Measurements from ENCODE around the gene TUBGCP5.
"Not testable (repeated sequence)": the region's sequence is repeated elsewhere in the genome, so short reads cannot be mapped to it uniquely, and the experiment has no call there.

TUBGCP5 gene

DNA sequence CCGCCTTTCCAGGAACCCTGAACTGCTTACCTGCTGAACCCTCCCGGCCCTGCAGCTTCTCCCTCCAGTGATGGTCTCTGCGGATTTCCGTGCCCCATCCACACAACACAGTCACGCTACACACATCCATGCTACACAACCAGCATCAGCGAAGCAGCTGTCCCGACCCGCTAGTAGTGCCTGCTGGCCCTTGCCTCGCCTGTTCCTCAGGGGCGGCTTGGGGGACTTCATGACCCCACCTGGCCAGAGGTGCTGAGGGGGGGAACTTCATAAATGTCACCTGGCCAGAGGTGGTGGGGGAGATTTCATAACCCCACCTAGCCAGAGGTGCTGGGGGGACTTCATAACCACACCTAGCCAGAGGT is 530 bp upstream of the TUBGCP5 start:
- DNase-seq: no peak

DNA sequence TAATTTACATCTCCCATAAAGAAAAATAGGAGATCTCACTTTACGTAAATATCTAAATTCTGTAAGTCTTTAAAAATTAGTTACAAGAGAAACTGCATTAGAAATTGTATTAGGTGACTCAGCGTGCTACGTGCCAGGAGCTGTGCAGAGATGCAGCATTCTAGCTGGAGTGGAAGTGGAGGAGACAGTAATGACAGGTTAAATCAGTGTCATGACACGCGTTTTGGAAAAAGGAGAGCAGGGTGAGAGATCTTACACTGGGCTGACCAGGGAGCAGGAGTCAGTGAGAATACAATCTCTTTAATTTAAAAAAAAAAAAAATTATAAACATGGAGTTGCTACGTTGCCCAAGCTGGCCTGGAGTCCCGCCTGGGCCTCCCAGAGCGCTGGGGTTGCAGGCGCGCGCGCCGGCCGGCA is 635 bp downstream of the TUBGCP5 start:
- no peak for DNase-seq

DNA sequence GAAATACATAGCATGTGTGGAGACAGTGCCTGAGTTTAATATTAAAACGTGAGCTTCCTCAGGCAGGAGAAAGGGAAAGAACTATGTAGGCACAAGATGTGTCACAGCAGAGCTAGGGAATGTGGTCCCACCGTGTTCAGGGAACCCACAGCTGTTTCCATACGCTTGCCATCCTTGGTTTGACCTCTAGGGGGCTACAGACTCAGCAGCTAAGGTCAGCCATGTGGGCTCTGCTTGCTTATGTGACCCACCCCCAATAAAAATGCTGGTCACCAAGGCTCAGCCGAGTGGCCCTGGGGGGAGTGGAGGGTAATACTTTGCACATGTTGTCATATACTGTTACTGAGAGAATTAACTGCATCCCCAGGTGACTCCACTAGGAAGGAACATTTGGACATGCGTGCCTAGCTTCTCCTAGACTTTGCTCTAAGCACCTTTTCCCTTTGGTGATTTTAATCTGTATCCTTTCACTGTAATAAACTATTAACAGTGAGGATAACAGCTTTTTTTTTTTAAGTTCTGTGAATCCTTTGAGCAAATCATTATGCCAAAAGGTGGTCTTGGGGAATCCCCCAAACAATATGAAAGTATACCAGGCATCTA is 3.3 kb downstream of the TUBGCP5 start:
- peak; percentile 65 for DNase-seq

- DNase-seq: no peak
These were observed 5.4 kb downstream of the TUBGCP5 start for GRCh38 chr15:23033979-23034378.

DNA sequence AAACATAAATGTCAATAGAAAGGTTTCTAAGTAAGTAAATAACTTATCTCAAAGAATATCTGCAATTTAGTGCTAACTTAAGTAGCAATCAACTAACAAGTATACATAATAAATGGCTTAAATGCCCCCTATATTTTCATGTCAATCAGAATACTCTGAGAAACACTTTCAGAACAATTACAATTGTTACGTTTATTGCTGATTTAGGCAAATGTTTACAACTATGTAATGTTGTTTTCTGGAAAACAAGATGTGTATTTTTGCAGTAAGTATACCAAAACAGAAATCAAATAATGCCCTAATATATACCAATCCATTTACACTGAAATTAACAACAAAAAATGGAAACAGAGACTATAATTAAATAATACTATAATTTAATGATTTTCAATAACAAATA is 13.2 kb downstream of the TUBGCP5 start:
- DNase-seq: no peak

- DNase-seq: no peak
These were observed 17.2 kb downstream of the TUBGCP5 start for GRCh38 chr15:23022156-23022555.

- DNase-seq: no peak
These were observed 24.9 kb downstream of the TUBGCP5 start for GRCh38 chr15:23014394-23015000.

- no peak for DNase-seq
These were observed 25.7 kb downstream of the TUBGCP5 start for GRCh38 chr15:23013681-23014080.

GRCh38 chr15:23012616-23013015 is 26.8 kb downstream of the TUBGCP5 start:
- not testable (repeated sequence) for DNase-seq

DNA sequence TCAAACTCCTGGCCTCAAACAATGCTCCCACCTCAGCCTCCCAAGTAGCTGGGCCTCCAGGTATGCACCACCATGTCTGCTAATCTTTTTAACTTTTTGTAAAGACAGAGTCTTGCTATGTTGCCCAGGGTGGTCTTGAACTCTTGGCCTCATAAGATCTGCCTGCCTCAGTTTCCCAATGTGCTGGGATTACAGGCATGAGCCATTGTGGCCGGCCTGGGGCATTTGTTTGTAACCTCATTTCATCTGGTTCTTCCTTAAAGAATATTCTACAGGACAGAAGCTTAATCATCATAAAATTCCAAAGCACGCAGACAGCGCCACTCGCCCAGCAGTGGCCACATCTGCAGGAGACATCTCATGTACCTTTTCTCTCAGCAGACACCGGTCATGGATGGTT is 35.6 kb downstream of the TUBGCP5 start:
- no peak for DNase-seq

DNA sequence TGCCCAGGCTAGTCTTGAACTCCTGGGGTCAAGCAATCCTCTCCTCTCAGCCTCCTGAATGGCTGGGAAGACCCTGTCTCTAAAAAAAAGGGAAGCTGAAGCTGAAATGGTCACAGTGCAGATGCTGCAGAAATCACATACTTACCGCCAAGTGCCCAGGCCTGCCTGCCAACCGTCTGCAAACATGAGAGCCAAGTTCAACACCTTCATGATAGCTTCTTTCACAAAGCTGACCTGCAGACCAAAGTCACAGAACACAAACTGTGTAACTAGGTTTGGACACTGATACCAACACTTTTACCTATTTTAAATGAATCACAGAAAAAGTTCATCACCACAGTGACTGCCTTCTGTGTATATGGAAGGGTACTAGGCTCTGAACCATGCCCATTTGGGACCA is 36.4 kb downstream of the TUBGCP5 start:
- no peak for DNase-seq

- no peak for DNase-seq
These were observed 43.6 kb downstream of the TUBGCP5 start for GRCh38 chr15:22995795-22996194.

- DNase-seq: no peak
These were observed 47.4 kb downstream of the TUBGCP5 start for GRCh38 chr15:22992024-22992326.

- no peak for DNase-seq
These were observed 49.5 kb downstream of the TUBGCP5 start for GRCh38 chr15:22989576-22990477.

DNA sequence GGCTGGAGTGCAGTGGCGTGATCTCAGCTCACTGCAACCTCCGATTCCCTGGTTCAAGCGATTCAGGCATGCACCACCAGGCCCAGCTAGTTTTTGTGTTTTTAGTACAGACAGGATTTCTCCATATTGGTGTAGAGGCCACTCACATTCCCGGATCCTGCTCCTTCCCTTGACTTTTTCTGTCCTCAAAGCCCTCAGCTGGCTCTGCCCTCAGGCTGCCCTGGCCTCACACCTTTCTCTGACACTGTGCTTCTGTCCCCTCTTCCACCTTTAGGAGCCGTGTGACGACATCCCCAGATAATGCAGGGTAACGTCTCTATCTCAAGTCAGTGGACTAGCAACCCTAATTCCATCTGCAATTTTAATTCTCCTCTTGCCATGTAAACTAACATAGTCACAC is 50.6 kb downstream of the TUBGCP5 start:
- DNase-seq: no peak

GRCh38 chr15:22981931-22982330 is 57.4 kb downstream of the TUBGCP5 start:
- not testable (repeated sequence) for DNase-seq

GRCh38 chr15:22981051-22981840 is 58.1 kb downstream of the TUBGCP5 start:
- no peak for DNase-seq

- peak; percentile 90 for DNase-seq
These were observed 58.9 kb downstream of the TUBGCP5 start, which contains the start of gene CYFIP1 for GRCh38 chr15:22980189-22981050. Gene CYFIP1 (minus strand): TSS chr15:22980368. CDS start chr15:22947285, 33,083 bp downstream.

DNA sequence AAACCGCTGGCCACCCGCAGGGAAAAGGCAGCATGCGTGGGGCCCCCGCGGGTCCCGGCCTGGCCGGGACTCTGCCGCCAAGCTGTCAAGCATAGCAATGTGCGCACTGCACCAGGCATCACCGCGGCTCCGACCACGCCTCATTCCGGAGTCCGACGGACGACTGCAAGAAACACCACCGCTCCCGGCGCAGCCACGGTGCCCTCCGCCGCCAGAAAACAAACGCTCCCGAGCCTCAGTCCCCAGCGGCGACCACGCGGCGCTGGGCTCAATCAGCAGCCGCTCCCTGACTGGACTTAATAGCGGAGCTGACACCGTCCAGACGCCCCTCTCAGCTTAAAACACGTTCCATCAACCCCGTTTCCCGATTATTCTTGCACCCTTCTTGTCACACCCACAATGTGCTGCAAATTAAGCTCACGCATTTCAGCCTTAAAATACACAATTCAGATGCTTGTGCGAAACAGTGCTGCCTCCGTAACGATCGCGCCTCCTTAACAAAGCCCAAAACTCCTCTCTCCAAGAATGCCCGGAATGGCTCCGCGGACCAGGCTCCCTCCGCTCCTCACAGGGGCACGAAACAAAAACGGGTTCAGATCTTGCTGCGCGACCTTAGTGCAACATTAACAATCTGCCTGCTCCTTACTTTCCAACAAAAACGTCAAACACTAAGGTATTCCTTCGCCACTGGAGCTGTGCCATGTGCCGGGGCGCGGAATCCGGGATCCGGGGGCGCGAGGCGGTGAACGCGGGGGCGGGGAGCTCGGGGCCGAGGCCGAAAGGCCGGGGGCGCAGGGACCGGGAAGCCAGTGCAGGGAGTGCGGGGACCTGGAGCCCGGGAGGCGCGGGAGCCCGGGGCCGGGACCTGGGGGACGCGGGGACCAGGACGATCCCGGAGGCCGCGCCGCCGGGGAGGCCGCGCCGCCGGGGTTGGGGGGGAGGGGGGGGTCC is 59.9 kb downstream of the TUBGCP5 start:
- DNase-seq: peak; percentile 67

GRCh38 chr15:22978691-22979237 is 60.6 kb downstream of the TUBGCP5 start:
- DNase-seq: no peak

GRCh38 chr15:22974745-22975144 is 64.6 kb downstream of the TUBGCP5 start:
- no peak for DNase-seq

Data from right forelimb (tissue), 1 donor.